Liver (tissue), 9 donors: ENCODE data around the gene SCN4A. TPM values are rescaled to one million over a fixed set of nuclear protein-coding genes. Genes with fewer than 3 reads are reported as not detected.

Experiments
- DNase-seq: peaks from one replicate; pipeline ENCODE4 v3.0.0-alpha.2; 2017; ENCODE audit warnings: low spot score
- H3K27ac ChIP-seq, 2 donors: one replicate each; pipeline ENCODE4 v1.7.0; 2013; ENCODE audit warnings: inconsistent platforms in 2 of 2, low read length in 2 of 2, control low read depth in 1 of 2, low read depth in 1 of 2, mild to moderate bottlenecking in 1 of 2
- H3K27me3 ChIP-seq, 4 donors: one replicate each; pipeline versions ENCODE4 v1.6.1 to v1.7.0; 2013; ENCODE audit warnings: low read length in 3 of 4, inconsistent platforms in 1 of 4, mild to moderate bottlenecking in 1 of 4, moderate library complexity in 1 of 4; ENCODE audit not compliant: control insufficient read depth in 4 of 4, insufficient read depth in 4 of 4
- H3K36me3 ChIP-seq, 4 donors: one replicate each; pipeline versions ENCODE4 v1.6.1 to v1.7.0; 2013; ENCODE audit warnings: low read length in 3 of 4, mild to moderate bottlenecking in 3 of 4, low read depth in 1 of 4, moderate library complexity in 1 of 4; ENCODE audit not compliant: control insufficient read depth in 4 of 4, insufficient read depth in 3 of 4
- H3K4me1 ChIP-seq, 4 donors: one replicate each; pipeline versions ENCODE4 v1.6.1 to v1.7.0; 2013; ENCODE audit warnings: low read length in 3 of 4, mild to moderate bottlenecking in 3 of 4, moderate library complexity in 1 of 4; ENCODE audit not compliant: control insufficient read depth in 4 of 4, insufficient read depth in 4 of 4
- H3K4me3 ChIP-seq, 3 donors: one replicate each; pipeline versions ENCODE4 v1.6.1 to v1.7.0; 2013; ENCODE audit warnings: low read length in 3 of 3, control low read depth in 1 of 3, low read depth in 1 of 3, mild to moderate bottlenecking in 1 of 3
- H3K9ac ChIP-seq, 2 donors: one replicate each; pipeline ENCODE4 v1.7.0; 2013; ENCODE audit warnings: low read length in 2 of 2, mild to moderate bottlenecking in 2 of 2, moderate library complexity in 2 of 2, control low read depth in 1 of 2, low read depth in 1 of 2
- H3K9me3 ChIP-seq, 4 donors: one replicate each; pipeline versions ENCODE4 v1.6.1 to v1.7.0; 2013; ENCODE audit warnings: low read length in 3 of 4; ENCODE audit not compliant: control insufficient read depth in 4 of 4
- EGR1 ChIP-seq, 2 donors: IDR thresholded peaks; 2 replicates each; pipeline ENCODE4 v1.6.1; 2016 to 2018; ENCODE audit warnings: antibody characterized with exemption in 2 of 2, low read depth in 2 of 2
- FOXA1 ChIP-seq: IDR thresholded peaks from 2 replicates; pipeline ENCODE4 v1.6.1; 2016; ENCODE audit warnings: antibody characterized with exemption
- FOXA2 ChIP-seq: IDR thresholded peaks from 2 replicates; pipeline ENCODE4 v1.6.1; 2016; ENCODE audit warnings: antibody characterized with exemption
- GABPA ChIP-seq, 2 donors: IDR thresholded peaks in 1 of 2; conservative IDR thresholded peaks in 1 of 2; 2 replicates each; pipeline ENCODE4 v1.6.1; 2016; ENCODE audit warnings: antibody characterized with exemption in 2 of 2, mild to moderate bottlenecking in 1 of 2, moderate library complexity in 1 of 2
- HNF4A ChIP-seq, 2 donors: conservative IDR thresholded peaks; 2 replicates each; pipeline ENCODE4 v1.6.1; 2016; ENCODE audit warnings: antibody characterized with exemption in 2 of 2, mild to moderate bottlenecking in 2 of 2
- HNF4G ChIP-seq: IDR thresholded peaks from 2 replicates; pipeline ENCODE4 v1.6.1; 2016; ENCODE audit warnings: antibody characterized with exemption
- JUND ChIP-seq, 2 donors: IDR thresholded peaks; 2 replicates each; pipeline ENCODE4 v1.6.1; 2016; ENCODE audit warnings: antibody characterized with exemption in 2 of 2
- NR2F2 ChIP-seq: IDR thresholded peaks from 2 replicates; pipeline ENCODE4 v1.6.1; 2016; ENCODE audit warnings: antibody characterized with exemption
- RAD21 ChIP-seq, 2 donors: IDR thresholded peaks; 2 replicates each; pipeline ENCODE4 v1.6.1; 2016; ENCODE audit warnings: antibody characterized with exemption in 2 of 2, mild to moderate bottlenecking in 2 of 2
- SP1 ChIP-seq: IDR thresholded peaks from 2 replicates; pipeline ENCODE4 v1.6.1; 2018; ENCODE audit warnings: antibody characterized with exemption, mild to moderate bottlenecking
- TAF1 ChIP-seq: conservative IDR thresholded peaks from 2 replicates; pipeline ENCODE4 v1.6.1; 2016; ENCODE audit warnings: antibody characterized with exemption, mild to moderate bottlenecking
- YY1 ChIP-seq: IDR thresholded peaks from 2 replicates; pipeline ENCODE4 v1.6.1; 2016; ENCODE audit warnings: antibody characterized with exemption, mild to moderate bottlenecking
- WGBS: extraction: QIAGEN DNeasy Blood & Tissue Kit; methylation state at CpG from one replicate; pipeline ENCODE4 v1.1.7; 2013; 5-methylcytosine and 5-hydroxymethylcytosine counted together
- polyA plus RNA-seq, 2 donors: library from polyadenylated mRNA; stranded (reverse) in 1 of 2; unstranded in 1 of 2; fragments of 200-250 nt in 1 of 2; fragments of >200 nt in 1 of 2; fragmentation: Nextera tagmentation in 1 of 2; extraction: Ambion mirVana in 1 of 2; gene quantifications; one replicate each; pipeline versions ENCODE4 v1.2.1 to v1.2.3, GENCODE V29; 2013 to 2015
- total RNA-seq, 2 donors: library from RNA; depleted of rRNA; stranded (reverse); fragments of >200 nt; gene quantifications; one replicate each; pipeline ENCODE4 v1.2.3, GENCODE V29; 2014
- TF ChIP-seq, protein P1 (sequence below): IDR thresholded peaks from 2 replicates; pipeline ENCODE4 v1.6.1; 2016; ENCODE audit warnings: antibody characterized with exemption, mild to moderate bottlenecking
- TF ChIP-seq, protein P2 (sequence below): IDR thresholded peaks from 2 replicates; pipeline ENCODE4 v1.6.1; 2016; ENCODE audit warnings: antibody characterized with exemption
- TF ChIP-seq, protein P3 (sequence below): fragments of 150-350 bp; IDR thresholded peaks from 2 replicates; pipeline ENCODE4 v1.5.1; 2017; ENCODE audit warnings: improper control_type of control experiment, low read depth, low read length; ENCODE audit not compliant: missing input control
- TF ChIP-seq, protein P4 (sequence below): IDR thresholded peaks from 2 replicates; pipeline ENCODE4 v1.6.1; 2016; ENCODE audit warnings: antibody characterized with exemption
- donor health status: healthy.
- donor health status: healthy.
- donor health status: healthy.
- donor health status: healthy.
- donor health status: healthy.

Gene SCN4A
- total and polyA plus RNA-seq, 4 donors: 0.04 to 1.3 (median 0.43) TPM

GRCh38 chr17:63988127-63988478 lies 15.4 kb upstream of the SCN4A start (continued):
- TF ChIP-seq TAF1: no peak
- TF ChIP-seq, protein P1, sequence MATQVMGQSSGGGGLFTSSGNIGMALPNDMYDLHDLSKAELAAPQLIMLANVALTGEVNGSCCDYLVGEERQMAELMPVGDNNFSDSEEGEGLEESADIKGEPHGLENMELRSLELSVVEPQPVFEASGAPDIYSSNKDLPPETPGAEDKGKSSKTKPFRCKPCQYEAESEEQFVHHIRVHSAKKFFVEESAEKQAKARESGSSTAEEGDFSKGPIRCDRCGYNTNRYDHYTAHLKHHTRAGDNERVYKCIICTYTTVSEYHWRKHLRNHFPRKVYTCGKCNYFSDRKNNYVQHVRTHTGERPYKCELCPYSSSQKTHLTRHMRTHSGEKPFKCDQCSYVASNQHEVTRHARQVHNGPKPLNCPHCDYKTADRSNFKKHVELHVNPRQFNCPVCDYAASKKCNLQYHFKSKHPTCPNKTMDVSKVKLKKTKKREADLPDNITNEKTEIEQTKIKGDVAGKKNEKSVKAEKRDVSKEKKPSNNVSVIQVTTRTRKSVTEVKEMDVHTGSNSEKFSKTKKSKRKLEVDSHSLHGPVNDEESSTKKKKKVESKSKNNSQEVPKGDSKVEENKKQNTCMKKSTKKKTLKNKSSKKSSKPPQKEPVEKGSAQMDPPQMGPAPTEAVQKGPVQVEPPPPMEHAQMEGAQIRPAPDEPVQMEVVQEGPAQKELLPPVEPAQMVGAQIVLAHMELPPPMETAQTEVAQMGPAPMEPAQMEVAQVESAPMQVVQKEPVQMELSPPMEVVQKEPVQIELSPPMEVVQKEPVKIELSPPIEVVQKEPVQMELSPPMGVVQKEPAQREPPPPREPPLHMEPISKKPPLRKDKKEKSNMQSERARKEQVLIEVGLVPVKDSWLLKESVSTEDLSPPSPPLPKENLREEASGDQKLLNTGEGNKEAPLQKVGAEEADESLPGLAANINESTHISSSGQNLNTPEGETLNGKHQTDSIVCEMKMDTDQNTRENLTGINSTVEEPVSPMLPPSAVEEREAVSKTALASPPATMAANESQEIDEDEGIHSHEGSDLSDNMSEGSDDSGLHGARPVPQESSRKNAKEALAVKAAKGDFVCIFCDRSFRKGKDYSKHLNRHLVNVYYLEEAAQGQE: no peak
- TF ChIP-seq HNF4G: no peak

- no peak overlapping the region for H3K27ac ChIP-seq
- H3K36me3 ChIP-seq: no peaks in the 10 kb centered on the region
- no peak for DNase-seq
- TF ChIP-seq, protein P1: no peak
- TF ChIP-seq SP1: no peak
- no peak for TF ChIP-seq FOXA1
- no peak for TF ChIP-seq TAF1
- TF ChIP-seq JUND (IDR thresholded peaks at IDR 0.05): no peak
- TF ChIP-seq HNF4A (conservative IDR thresholded peaks at IDR 0.05): no peak
- TF ChIP-seq, protein P2, sequence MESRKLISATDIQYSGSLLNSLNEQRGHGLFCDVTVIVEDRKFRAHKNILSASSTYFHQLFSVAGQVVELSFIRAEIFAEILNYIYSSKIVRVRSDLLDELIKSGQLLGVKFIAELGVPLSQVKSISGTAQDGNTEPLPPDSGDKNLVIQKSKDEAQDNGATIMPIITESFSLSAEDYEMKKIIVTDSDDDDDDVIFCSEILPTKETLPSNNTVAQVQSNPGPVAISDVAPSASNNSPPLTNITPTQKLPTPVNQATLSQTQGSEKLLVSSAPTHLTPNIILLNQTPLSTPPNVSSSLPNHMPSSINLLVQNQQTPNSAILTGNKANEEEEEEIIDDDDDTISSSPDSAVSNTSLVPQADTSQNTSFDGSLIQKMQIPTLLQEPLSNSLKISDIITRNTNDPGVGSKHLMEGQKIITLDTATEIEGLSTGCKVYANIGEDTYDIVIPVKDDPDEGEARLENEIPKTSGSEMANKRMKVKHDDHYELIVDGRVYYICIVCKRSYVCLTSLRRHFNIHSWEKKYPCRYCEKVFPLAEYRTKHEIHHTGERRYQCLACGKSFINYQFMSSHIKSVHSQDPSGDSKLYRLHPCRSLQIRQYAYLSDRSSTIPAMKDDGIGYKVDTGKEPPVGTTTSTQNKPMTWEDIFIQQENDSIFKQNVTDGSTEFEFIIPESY: no peak
- no peak for TF ChIP-seq RAD21 (IDR thresholded peaks at IDR 0.05)
- no peak for TF ChIP-seq NR2F2
- TF ChIP-seq YY1: no peak
- no peak for TF ChIP-seq EGR1 (IDR thresholded peaks at IDR 0.05; ENCODE audit: low read depth in 2 of 2)
- TF ChIP-seq GABPA (IDR thresholded peaks at IDR 0.05 in 1 of 2, conservative IDR thresholded peaks at IDR 0.05 in 1 of 2): no peak
- TF ChIP-seq, protein P3, sequence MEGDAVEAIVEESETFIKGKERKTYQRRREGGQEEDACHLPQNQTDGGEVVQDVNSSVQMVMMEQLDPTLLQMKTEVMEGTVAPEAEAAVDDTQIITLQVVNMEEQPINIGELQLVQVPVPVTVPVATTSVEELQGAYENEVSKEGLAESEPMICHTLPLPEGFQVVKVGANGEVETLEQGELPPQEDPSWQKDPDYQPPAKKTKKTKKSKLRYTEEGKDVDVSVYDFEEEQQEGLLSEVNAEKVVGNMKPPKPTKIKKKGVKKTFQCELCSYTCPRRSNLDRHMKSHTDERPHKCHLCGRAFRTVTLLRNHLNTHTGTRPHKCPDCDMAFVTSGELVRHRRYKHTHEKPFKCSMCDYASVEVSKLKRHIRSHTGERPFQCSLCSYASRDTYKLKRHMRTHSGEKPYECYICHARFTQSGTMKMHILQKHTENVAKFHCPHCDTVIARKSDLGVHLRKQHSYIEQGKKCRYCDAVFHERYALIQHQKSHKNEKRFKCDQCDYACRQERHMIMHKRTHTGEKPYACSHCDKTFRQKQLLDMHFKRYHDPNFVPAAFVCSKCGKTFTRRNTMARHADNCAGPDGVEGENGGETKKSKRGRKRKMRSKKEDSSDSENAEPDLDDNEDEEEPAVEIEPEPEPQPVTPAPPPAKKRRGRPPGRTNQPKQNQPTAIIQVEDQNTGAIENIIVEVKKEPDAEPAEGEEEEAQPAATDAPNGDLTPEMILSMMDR: no peak
- TF ChIP-seq, protein P4, sequence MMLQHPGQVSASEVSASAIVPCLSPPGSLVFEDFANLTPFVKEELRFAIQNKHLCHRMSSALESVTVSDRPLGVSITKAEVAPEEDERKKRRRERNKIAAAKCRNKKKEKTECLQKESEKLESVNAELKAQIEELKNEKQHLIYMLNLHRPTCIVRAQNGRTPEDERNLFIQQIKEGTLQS: no peak
- TF ChIP-seq HNF4G: no peak
- TF ChIP-seq FOXA2: no peak
- 72% methylated on average over 18 of the region's 18 CpGs for WGBS
- no peaks in the 10 kb centered on the region for H3K27me3 ChIP-seq
- H3K9ac ChIP-seq: no peak overlapping the region
- H3K9me3 ChIP-seq: no peaks in the 10 kb centered on the region
- no peak overlapping the region for H3K4me3 ChIP-seq
- H3K4me1 ChIP-seq: peaks cover 0 to 2% (median 0%) of the 10 kb centered on the region in 4 donors
Measured at GRCh38 chr17:63987221-63988126, 14.8 kb upstream of the SCN4A start.
